ENCODE data around the gene KLHL22. TPM values are rescaled to one million over a fixed set of nuclear protein-coding genes. Genes with fewer than 3 reads are reported as not detected.

KLHL22 gene
- total RNA-seq, 1 donor from 2014 or later = 58.4 TPM

DNA sequence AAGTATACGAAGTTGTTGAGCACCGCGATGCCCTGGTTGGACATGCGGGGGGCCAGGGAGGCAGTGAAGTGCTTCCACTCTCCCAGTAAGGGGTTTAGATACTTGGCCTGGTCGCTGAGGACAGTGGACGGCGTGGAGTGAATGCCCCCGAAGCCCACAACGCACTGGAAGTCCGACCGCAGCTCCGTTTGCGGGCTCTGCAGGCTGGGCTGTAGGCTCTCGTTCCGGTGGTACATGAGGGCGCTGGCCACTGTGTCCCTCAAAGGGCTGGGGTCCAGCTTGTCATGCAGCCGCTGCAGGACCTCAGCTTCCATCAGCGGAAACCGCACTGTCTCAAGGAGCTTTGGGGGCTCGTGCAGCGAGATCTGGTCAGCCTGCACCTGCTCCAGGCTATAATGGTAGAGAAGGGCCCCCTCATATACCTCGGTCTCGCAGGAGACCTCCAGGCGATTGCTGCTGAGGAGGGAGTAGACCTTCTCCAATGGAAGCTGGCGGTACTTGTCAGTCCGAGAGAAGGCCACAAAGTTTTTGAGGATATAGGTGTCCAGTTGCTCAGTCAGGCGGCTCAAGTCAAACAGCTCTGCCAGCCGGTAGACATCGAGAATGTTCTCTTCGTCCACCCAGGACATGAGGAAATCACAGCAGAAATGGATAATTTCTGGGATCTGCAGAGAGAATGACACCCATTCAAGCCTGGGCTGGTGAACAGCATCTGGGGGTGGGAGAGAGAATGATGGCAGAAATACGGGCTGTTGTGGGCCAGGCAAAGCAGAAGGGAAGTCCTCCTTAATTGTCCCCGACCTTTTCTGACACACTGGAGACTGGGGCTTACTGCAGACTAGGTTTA lies 30.5 kb downstream of the KLHL22 start:
- Mint-ChIP-seq H3K27me3 (ENCODE audit: low read depth) (no peaks in the 10 kb centered on the region), H3K4me3 (no peak overlapping the region), H3K27ac (no peak overlapping the region), H3K36me3 (peaks cover 23% of the 10 kb centered on the region), H3K4me1 (peaks cover 4% of the 10 kb centered on the region), H3K9me3 (no peaks in the 10 kb centered on the region)
- TF ChIP-seq, protein P1, sequence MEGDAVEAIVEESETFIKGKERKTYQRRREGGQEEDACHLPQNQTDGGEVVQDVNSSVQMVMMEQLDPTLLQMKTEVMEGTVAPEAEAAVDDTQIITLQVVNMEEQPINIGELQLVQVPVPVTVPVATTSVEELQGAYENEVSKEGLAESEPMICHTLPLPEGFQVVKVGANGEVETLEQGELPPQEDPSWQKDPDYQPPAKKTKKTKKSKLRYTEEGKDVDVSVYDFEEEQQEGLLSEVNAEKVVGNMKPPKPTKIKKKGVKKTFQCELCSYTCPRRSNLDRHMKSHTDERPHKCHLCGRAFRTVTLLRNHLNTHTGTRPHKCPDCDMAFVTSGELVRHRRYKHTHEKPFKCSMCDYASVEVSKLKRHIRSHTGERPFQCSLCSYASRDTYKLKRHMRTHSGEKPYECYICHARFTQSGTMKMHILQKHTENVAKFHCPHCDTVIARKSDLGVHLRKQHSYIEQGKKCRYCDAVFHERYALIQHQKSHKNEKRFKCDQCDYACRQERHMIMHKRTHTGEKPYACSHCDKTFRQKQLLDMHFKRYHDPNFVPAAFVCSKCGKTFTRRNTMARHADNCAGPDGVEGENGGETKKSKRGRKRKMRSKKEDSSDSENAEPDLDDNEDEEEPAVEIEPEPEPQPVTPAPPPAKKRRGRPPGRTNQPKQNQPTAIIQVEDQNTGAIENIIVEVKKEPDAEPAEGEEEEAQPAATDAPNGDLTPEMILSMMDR (IDR thresholded peaks at IDR 0.05; ENCODE audit: unreplicated experiment) = no peak
- no peak for DNase-seq (ENCODE audit: low spot score in 2 of 2, unreplicated experiment in 2 of 2)

DNA sequence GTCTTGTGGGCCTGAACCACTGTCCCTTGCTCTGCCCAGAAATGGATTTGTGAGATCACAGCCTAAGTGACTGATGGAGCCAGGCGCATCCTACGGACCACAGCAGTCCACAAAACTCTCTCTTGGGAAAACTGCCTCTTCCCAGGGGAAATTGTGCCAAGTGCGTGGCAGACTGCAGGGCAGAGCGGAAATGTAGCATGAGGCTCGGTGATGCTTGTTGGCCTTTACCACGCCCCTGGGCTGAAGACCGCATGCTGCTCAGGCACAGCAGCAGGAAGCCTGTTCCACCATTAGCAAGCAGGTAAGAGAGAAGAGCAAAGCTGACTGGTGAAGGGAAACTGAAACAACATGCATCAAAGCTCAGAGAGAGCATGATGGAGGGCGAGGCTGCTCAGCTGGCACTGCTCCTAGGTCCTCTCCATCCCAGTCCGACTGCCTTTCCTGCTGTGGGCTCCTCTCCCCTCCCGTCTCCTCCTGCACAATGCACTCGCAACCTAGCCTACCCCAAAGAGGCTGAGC lies 31.4 kb downstream of the KLHL22 start:
- Mint-ChIP-seq H3K27ac (no peak overlapping the region), H3K27me3 (ENCODE audit: low read depth) (no peaks in the 10 kb centered on the region), H3K36me3 (peaks cover 25% of the 10 kb centered on the region), H3K9me3 (no peaks in the 10 kb centered on the region), H3K4me3 (no peak overlapping the region), H3K4me1 (peaks cover 4% of the 10 kb centered on the region)
- TF ChIP-seq, protein P1 (IDR thresholded peaks at IDR 0.05; ENCODE audit: unreplicated experiment) = no peak
- no peak for DNase-seq (ENCODE audit: low spot score in 2 of 2, unreplicated experiment in 2 of 2)

DNA sequence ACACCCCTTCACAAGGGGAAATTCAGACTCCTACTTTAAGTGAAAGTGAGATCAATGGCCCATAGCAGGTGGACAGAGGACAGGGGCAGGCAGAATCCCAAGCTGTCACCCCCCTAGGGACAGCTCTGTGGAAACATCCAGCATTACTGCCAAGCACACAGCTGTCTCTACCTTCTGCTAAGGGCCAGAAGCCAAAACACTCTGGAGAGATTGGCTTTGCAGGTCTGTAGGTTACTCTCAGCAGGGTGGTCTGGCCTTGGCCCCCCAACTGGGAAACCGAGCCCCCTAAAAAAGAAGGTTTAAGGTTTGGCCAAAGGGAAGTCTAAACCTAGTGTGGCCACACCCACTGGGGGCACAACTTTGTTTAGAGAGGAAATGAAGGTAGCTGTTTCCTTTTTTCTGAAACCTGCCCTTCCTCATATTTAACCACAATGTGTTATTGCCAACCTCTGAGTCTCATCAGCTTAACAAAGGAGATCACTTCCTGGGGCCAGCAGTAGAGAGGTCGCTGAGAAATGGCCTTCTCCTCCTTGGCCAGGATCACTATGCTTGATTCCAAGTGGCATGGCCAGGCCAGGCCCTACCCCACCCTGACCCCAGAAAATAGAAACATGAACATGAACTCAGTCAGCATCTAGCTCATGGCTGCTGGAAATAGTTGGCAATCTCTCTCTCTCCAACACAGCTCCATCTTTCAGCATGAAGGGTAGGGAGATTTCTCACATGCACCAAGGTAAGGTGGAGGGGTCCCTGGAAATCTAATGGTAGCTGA lies 32.1 kb downstream of the KLHL22 start:
- no peak for DNase-seq (ENCODE audit: low spot score in 2 of 2, unreplicated experiment in 2 of 2)
- Mint-ChIP-seq H3K9me3 (no peaks in the 10 kb centered on the region), H3K27me3 (ENCODE audit: low read depth) (no peaks in the 10 kb centered on the region), H3K4me1 (peaks cover 4% of the 10 kb centered on the region), H3K36me3 (peaks cover 24% of the 10 kb centered on the region), H3K4me3 (no peak overlapping the region), H3K27ac (no peak overlapping the region)
- TF ChIP-seq, protein P1 (IDR thresholded peaks at IDR 0.05; ENCODE audit: unreplicated experiment) = no peak

DNA sequence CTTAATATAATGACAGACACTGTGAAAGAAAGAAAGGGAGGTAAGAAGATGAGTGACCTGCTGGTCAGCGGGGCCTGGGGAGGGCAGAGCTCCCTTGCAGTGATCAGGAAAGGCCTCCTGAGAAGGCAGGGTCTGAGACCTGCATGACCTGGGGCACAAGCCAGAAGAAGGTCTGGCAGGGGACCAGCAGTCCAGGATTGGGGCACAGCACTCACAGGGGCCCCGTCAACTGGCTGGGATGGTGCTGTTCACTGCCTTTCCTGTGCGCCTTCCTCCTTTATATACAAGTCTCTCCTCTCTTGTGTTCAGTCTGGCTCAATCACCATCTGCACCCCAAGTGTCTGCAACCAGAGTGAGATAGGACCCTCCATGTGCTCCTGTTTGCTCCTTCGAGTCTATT lies 35.7 kb downstream of the KLHL22 start:
- Mint-ChIP-seq H3K27me3 (ENCODE audit: low read depth) (no peaks in the 10 kb centered on the region), H3K4me3 (no peak overlapping the region), H3K4me1 (peaks cover 9% of the 10 kb centered on the region), H3K36me3 (peaks cover 34% of the 10 kb centered on the region), H3K9me3 (no peaks in the 10 kb centered on the region), H3K27ac (no peak overlapping the region)
- TF ChIP-seq, protein P1 (IDR thresholded peaks at IDR 0.05; ENCODE audit: unreplicated experiment) = no peak
- no peak for DNase-seq (ENCODE audit: low spot score in 2 of 2, unreplicated experiment in 2 of 2)

DNA sequence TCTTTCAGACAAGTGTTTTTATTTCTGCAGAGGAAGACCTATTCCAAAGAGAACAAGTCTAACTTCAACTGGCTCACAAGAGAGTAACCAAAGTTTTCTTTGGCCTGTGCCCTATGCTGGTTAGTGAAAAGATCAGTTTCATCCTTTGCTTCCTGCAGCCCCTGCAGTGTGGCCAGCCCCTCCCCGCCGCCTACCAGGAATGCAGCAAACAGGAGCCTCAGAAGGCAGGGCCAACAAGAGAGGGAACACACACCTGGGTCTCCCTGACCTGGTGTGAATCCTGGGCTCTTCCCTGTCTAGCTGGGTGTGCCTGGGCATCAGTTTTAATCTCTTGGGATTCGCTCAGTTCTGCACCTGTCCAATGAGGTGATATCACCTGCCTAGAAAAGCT lies 36.4 kb downstream of the KLHL22 start:
- Mint-ChIP-seq H3K27me3 (ENCODE audit: low read depth) (no peaks in the 10 kb centered on the region), H3K4me3 (no peak overlapping the region), H3K27ac (peak overlapping the region; percentile 5), H3K36me3 (peaks cover 32% of the 10 kb centered on the region), H3K4me1 (peaks cover 9% of the 10 kb centered on the region), H3K9me3 (no peaks in the 10 kb centered on the region)
- no peak for DNase-seq (ENCODE audit: low spot score in 2 of 2, unreplicated experiment in 2 of 2)
- TF ChIP-seq, protein P1 (IDR thresholded peaks at IDR 0.05; ENCODE audit: unreplicated experiment) = no peak

All from mesothelial cell of epicardium (in vitro differentiated cells).